ENCODE results near the gene UBE2D2. TPM values are rescaled to one million over a fixed set of nuclear protein-coding genes. Genes with fewer than 3 reads are reported as not detected.
"Not testable (repeated sequence)": the region's sequence is repeated elsewhere in the genome, so short reads cannot be mapped to it uniquely, and the experiment has no call there.

Gene UBE2D2
- 100 to 1,000 TPM; 139 to 145 (median 140) TPM for total RNA-seq
- long read RNA-seq, donor 1, transcript UBE2D2-202 (7 exons, 2,702 nt) = major isoform, 132 of 143 reads
- long read RNA-seq, donor 1, partial matches to known transcripts = 3 of 143 reads
- long read RNA-seq, donor 1, other reads (novel, unspliced or antisense) = 8 of 143 reads
- long read RNA-seq, donor 2, transcript UBE2D2-202 (7 exons, 2,702 nt) = major isoform, 62 of 75 reads
- long read RNA-seq, donor 2, partial matches to known transcripts = 6 of 75 reads
- long read RNA-seq, donor 2, other reads (novel, unspliced or antisense) = 7 of 75 reads

- DNase-seq (peak; percentile 98 to 99 (median 98)), ATAC-seq (peak; percentile 95)
- intact Hi-C loops (cut with DNase I, micrococcal nuclease) = no loop called here
- H3K4me1 ChIP-seq (ENCODE audit: low read depth) = peaks cover 34% of the 10 kb centered on the region
- no peaks in the 10 kb centered on the region for H3K36me3 ChIP-seq (ENCODE audit: low read depth)
- H3K4me3 ChIP-seq = peak within 1 kb of the TSS; percentile 90
- no peaks in the 10 kb centered on the region for H3K9me3 ChIP-seq
- no peak for TF ChIP-seq CTCF (IDR thresholded peaks at IDR 0.05)
Observed at GRCh38 chr5:139560752-139561654, at the start of gene UBE2D2. Gene UBE2D2, plus strand, starts transcription at chr5:139561339. Its CDS starts 453 bp downstream, at chr5:139561792.

- no peak for ATAC-seq
- Histone ChIP-seq H3K9me3 (no peaks in the 10 kb centered on the region), H3K4me1 (ENCODE audit: low read depth) (peaks cover 3% of the 10 kb centered on the region), H3K36me3 (ENCODE audit: low read depth) (no peaks in the 10 kb centered on the region), H3K4me3 (no peak overlapping the region)
- DNase-seq = no peak
- TF ChIP-seq CTCF (IDR thresholded peaks at IDR 0.05) = no peak
- intact Hi-C loops (cut with DNase I, micrococcal nuclease) = loop anchor here in 1 of 2 donors (2.0 kb wide), 1 partner anchor 90 kb away; no protein-coding TSS in a partner anchor
Observed at GRCh38 chr5:139512786-139513390, 48.3 kb upstream of the UBE2D2 start.

DNA sequence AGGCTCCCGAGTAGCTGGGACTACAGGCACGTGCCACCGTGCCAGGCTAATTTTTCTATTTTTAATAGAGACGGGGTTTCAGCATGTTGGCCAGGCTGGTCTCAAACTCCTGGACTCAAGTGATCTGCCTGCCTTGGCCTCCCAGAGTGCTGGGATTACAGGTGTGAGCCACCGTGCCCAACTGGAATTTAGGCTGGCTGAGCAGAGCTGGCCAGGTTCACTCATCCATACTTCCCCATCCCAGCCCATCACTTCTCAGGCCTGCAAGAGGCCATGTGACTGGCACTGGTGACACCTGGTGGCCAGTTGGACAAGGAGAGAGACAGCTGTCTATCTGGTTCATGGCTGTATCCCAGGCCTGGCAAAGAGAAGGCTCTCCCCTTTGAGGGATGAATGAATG is 47.7 kb upstream of the UBE2D2 start:
- not testable (repeated sequence) for H3K4me3 ChIP-seq; H3K36me3 ChIP-seq (ENCODE audit: low read depth); H3K4me1 ChIP-seq (ENCODE audit: low read depth); H3K9me3 ChIP-seq
- ATAC-seq (peak; percentile 84), DNase-seq (peak; percentile 78 to 95 (median 90))
- intact Hi-C loops (cut with DNase I, micrococcal nuclease) = loop anchor here in 1 of 2 donors (2.0 kb wide), 1 partner anchor 91 kb away; no protein-coding TSS in a partner anchor
- TF ChIP-seq CTCF (IDR thresholded peaks at IDR 0.05) = peak; percentile 33

GRCh38 chr5:139513852-139514485 is 47.2 kb upstream of the UBE2D2 start:
- Histone ChIP-seq H3K36me3 (ENCODE audit: low read depth) (no peaks in the 10 kb centered on the region), H3K9me3 (no peaks in the 10 kb centered on the region), H3K4me1 (ENCODE audit: low read depth) (peaks cover 3% of the 10 kb centered on the region), H3K4me3 (no peak overlapping the region)
- DNase-seq = no peak
- no peak for TF ChIP-seq CTCF (IDR thresholded peaks at IDR 0.05)
- ATAC-seq = no peak
- intact Hi-C loops (cut with DNase I, micrococcal nuclease) = loop anchor here in 1 of 2 donors (2.0 kb wide), 1 partner anchor 91 kb away; no protein-coding TSS in a partner anchor

- no peaks in the 10 kb centered on the region for H3K36me3 ChIP-seq (ENCODE audit: low read depth)
- intact Hi-C loops (cut with DNase I, micrococcal nuclease) = no loop called here
- DNase-seq (no peak), ATAC-seq (no peak)
- no peak for TF ChIP-seq CTCF (IDR thresholded peaks at IDR 0.05)
- H3K9me3 ChIP-seq = no peaks in the 10 kb centered on the region
- peaks cover 3% of the 10 kb centered on the region for H3K4me1 ChIP-seq (ENCODE audit: low read depth)
- no peak overlapping the region for H3K4me3 ChIP-seq
Observed at GRCh38 chr5:139514486-139514856, 46.7 kb upstream of the UBE2D2 start.
